Calu3 (cell line): ENCODE measurements around the gene ERICH2. TPM values are rescaled to one million over a fixed set of nuclear protein-coding genes. Genes with fewer than 3 reads are reported as not detected.
A peak's percentile ranks its signal among the peaks of the same experiment; 100 is the strongest.
"Not testable (repeated sequence)": the region's sequence is repeated elsewhere in the genome, so short reads cannot be mapped to it uniquely, and the experiment has no call there.

Source experiments
- BruUV-seq: library from RNA; stranded (reverse); fragments of 400-500 nt; replicated peaks from 2 replicates; lab custom pipeline; 2021; lab: Mats Ljungman, UMichigan
- CTCF ChIA-PET: fragments of 300-600 bp; sonication (Branson Sonifier 250); formaldehyde crosslinking; loops from one replicate; lab custom pipeline; 2022; ENCODE audit warnings: antibody characterized with exemption; lab: Charles Lee
- DNase-seq: peaks from one replicate; pipeline ENCODE4 v3.0.0; 2022
- H3K27ac Mint-ChIP-seq: one replicate; pipeline ENCODE4 v1.8.0; 2022; ENCODE audit warnings: mixed read lengths; ENCODE audit not compliant: unreplicated experiment
- H3K27me3 Mint-ChIP-seq: one replicate; pipeline ENCODE4 v1.8.0; 2022; ENCODE audit warnings: mixed read lengths; ENCODE audit not compliant: unreplicated experiment
- H3K36me3 Mint-ChIP-seq: one replicate; pipeline ENCODE4 v1.8.0; 2022; ENCODE audit warnings: mild to moderate bottlenecking, moderate library complexity, mixed read lengths; ENCODE audit not compliant: insufficient read depth, unreplicated experiment
- H3K4me1 Mint-ChIP-seq: one replicate; pipeline ENCODE4 v1.8.0; 2022; ENCODE audit warnings: mild to moderate bottlenecking, low read depth, mixed read lengths; ENCODE audit not compliant: unreplicated experiment
- H3K4me3 Mint-ChIP-seq: one replicate; pipeline ENCODE4 v1.8.0; 2022; ENCODE audit warnings: mild to moderate bottlenecking, low read depth, moderate library complexity, mixed read lengths; ENCODE audit not compliant: unreplicated experiment
- H3K9me3 Mint-ChIP-seq: one replicate; pipeline ENCODE4 v1.8.0; 2022; ENCODE audit warnings: low read depth, mixed read lengths; ENCODE audit not compliant: unreplicated experiment
- CTCF ChIP-seq: fragments of 200-600 bp; IDR thresholded peaks from one replicate; pipeline ENCODE4 v1.8.0; 2022; ENCODE audit warnings: antibody characterized with exemption; ENCODE audit not compliant: unreplicated experiment
- intact Hi-C: fragments of 100-400 bp; cut with micrococcal nuclease; formaldehyde crosslinking; loops from one replicate; pipeline ENCODE4 v1.10.0; 2022; ENCODE audit not compliant: unreplicated experiment
- total RNA-seq: library from RNA; stranded (reverse); gene quantifications from 2 replicates; pipeline ENCODE4 v1.2.3, GENCODE V29; 2022

Gene ERICH2
- total RNA-seq, 1 experiment from 2014 or later: 2.4 TPM

DNA sequence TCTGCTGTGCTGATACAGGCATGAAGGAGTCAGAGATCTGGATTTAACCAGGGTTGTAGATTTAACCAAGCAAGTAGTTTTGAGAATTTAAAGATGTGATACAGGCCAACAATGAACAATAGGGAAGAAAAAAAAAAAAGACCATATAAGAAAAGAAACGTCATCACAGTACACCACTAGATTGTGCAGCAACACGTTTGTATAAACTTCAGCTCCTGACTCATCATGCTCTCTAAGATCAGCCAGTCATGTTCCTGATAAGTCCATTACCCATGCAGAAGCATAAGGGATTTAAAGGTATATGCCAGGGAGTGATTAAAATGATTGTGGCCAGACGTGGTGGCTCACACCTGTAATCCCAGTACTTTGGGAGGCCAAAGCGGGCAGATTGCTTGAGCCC is 22.3 kb upstream of the ERICH2 start:
- no peaks in the 10 kb centered on the region for H3K27me3 Mint-ChIP-seq
- no peak for DNase-seq
- H3K4me1 Mint-ChIP-seq: peaks cover 13% of the 10 kb centered on the region
- no peak for TF ChIP-seq CTCF
- intact Hi-C loops: no loop called here
- H3K4me3 Mint-ChIP-seq: peak overlapping the region; percentile 35
- CTCF ChIA-PET: interaction anchor here (0.6 to 1.2 kb wide), 2 partner anchors 9 to 69 kb away, joined by 4 to 6 read pairs; no protein-coding TSS in a partner anchor
- no TSS peak for BruUV-seq
- no peaks in the 10 kb centered on the region for H3K36me3 Mint-ChIP-seq
- H3K27ac Mint-ChIP-seq: peak overlapping the region; percentile 66
- H3K9me3 Mint-ChIP-seq: no peaks in the 10 kb centered on the region

DNA sequence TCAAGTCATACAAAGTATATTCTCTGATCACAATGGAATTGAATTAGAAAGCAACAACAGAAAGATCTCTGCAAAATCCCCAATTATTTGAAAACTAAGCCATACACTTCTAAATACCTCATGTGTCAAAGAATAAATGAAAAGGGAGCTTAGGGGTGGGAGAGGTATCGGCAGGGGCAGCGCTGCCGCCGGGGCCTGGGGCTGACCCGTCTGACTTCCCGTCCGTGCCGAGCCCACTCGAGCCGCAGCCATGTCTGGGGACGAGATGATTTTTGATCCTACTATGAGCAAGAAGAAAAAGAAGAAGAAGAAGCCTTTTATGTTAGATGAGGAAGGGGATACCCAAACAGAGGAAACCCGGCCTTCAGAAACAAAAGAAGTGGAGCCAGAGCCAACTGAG is 18.6 kb upstream of the ERICH2 start:
- DNase-seq, CTCF ChIA-PET, H3K36me3 Mint-ChIP-seq, intact Hi-C loops, H3K4me3 Mint-ChIP-seq, H3K9me3 Mint-ChIP-seq, BruUV-seq, H3K27me3 Mint-ChIP-seq, H3K27ac Mint-ChIP-seq: not testable (repeated sequence)
- peaks cover 13% of the 10 kb centered on the region for H3K4me1 Mint-ChIP-seq

GRCh38 chr2:170761572-170761971 is 8.6 kb upstream of the ERICH2 start:
- H3K27ac Mint-ChIP-seq: no peak overlapping the region
- CTCF ChIA-PET: no interaction called here
- H3K4me3 Mint-ChIP-seq: no peak overlapping the region
- intact Hi-C loops: no loop called here
- TF ChIP-seq CTCF: no peak
- no TSS peak for BruUV-seq
- no peaks in the 10 kb centered on the region for H3K36me3 Mint-ChIP-seq
- peaks cover 17% of the 10 kb centered on the region for H3K4me1 Mint-ChIP-seq
- DNase-seq: no peak
- H3K9me3 Mint-ChIP-seq: no peaks in the 10 kb centered on the region
- H3K27me3 Mint-ChIP-seq: no peaks in the 10 kb centered on the region

DNA sequence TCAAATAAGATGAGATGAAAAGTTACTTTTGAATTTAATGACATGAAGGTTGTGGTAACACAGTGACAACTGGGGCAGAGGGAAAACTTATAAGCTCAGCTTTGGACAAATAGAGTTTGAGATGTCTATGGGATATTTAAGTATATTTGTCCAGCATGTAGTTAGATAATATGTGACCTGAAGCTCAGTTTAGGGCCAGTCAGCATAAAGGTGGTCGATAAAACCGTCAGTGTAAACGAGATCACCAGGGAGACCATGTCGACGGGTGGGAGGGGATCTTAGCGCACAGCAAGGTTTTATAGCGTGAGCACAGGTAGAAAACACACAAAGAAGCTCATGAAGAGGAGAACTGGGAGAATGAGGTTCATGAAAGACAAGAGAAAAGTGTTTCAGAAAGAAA is 7.4 kb upstream of the ERICH2 start:
- no peak for TF ChIP-seq CTCF
- H3K27me3 Mint-ChIP-seq: no peaks in the 10 kb centered on the region
- CTCF ChIA-PET: no interaction called here
- intact Hi-C loops: no loop called here
- no peak for DNase-seq
- peaks cover 18% of the 10 kb centered on the region for H3K4me1 Mint-ChIP-seq
- no TSS peak for BruUV-seq
- H3K9me3 Mint-ChIP-seq: no peaks in the 10 kb centered on the region
- no peak overlapping the region for H3K4me3 Mint-ChIP-seq
- H3K36me3 Mint-ChIP-seq: no peaks in the 10 kb centered on the region
- H3K27ac Mint-ChIP-seq: no peak overlapping the region

- no TSS peak for BruUV-seq
- Mint-ChIP-seq H3K27ac (no peak overlapping the region), H3K4me1 (peaks cover 18% of the 10 kb centered on the region), H3K4me3 (no peak overlapping the region), H3K9me3 (no peaks in the 10 kb centered on the region), H3K36me3 (no peaks in the 10 kb centered on the region), H3K27me3 (no peaks in the 10 kb centered on the region)
- intact Hi-C loops: no loop called here
- DNase-seq: no peak
- no peak for TF ChIP-seq CTCF
- CTCF ChIA-PET: interaction anchor here (0.6 kb wide), 1 partner anchor 1241 kb away, joined by 3 read pairs; no protein-coding TSS in a partner anchor
Measured at GRCh38 chr2:170763232-170763631, 6.9 kb upstream of the ERICH2 start.
